Stimulated activated CD4-positive, alpha-beta T cell treated with anti-CD3 and anti-CD28 coated beads, Interleukin-2, amount 100 ng/mL, for 48 hours (primary cell): ENCODE measurements around the gene SETDB1.

Experiments used
- DNase-seq, 2 donors: peaks; one replicate each; pipeline ENCODE4 v3.0.0-alpha.2; 2020

The SETDB1 gene

DNA sequence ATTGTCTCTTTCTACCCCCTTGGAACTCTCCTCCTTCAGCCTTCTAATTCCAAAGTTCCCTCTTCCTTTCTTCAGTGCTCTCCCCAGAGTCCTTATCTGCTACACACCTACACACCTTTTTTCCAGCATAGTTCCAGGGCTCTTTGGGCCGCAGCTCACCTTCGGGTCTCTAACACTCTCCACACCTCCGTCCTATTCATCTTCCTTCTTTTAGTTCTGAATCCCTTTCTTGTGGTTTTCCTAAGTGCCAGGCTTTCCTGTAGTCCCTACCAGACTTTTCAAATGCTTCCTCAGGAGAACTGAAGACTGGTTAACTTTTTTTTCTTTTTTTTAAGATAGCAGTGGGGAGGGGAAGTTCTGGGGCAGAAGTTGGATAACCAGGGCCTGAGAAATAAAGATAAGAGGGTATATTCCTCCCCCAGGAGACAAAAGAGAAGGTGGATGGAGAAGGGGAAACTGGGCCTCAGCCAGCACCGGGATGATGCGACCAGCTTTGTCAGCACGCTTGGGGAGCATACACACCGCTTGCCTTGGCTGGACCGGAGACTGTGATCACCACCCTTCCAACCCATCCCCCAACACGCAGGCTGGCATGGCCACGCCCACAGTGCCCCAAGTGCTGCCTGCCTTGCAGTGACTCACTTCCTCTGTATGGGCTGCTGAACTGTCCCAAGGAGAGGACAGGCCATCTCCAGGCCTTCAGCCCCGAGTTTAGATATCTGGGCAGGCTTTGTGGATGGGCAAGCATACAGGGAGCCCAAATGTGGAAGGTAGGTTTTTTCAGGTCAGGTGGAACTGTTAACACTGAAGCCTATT lies 50.9 kb downstream of the SETDB1 start:
- peak; percentile 62 to 67 for DNase-seq

DNA sequence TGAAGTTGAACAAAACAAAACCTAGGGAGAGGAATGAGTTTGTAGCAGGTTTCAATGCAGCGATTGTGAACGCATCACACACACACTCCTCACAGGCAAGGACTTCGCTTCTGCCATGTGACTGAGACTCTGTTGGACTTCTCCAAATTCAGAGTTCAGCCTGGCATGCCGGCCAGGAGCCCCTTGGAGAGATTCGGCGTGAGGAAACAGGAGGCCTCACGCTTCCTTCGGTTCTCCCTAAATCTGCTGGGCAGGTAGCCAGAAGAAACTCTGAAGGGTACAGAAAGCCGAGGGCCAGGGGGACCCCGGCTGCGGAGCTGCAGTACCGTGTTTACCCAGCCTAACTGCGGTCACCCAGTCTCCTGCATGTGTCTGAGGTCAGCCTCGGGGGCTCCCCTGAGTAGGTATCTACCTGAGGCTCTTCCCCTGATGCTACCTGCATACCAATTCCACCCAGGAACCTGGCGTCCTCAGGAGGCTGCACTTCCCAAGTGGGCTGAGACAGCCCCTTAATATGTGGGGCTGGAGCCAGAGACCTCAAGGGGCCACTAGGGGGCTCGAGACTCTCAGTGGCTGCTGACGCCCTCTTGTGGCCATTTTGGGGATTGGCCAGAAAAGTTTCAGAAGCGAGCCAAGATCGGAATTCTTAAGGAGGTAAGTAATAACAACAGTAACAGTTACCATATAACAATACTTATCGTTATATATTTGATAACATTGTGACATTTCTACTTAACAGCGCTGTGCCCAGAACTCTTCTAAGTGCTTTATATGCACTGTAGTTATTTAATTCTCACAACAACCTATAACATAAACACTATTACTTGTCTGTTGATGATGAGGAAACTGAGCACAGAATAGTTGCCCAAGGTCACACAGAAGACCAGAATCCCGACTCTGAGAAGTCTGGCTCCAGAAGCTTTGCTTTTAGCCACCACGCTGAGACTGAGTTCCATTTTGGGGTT lies 53.2 kb downstream of the SETDB1 start:
- DNase-seq: peak; percentile 89 to 90

- DNase-seq: no peak
These were observed 55.1 kb downstream of the SETDB1 start for GRCh38 chr1:150981177-150981804.

GRCh38 chr1:150981805-150982712 lies 55.9 kb downstream of the SETDB1 start, which contains the start of gene ANXA9:
Gene ANXA9 (plus strand): TSS chr1:150982292. CDS start chr1:150983106, 814 bp downstream.
- DNase-seq: no peak

- no peak for DNase-seq
These were observed 59.1 kb downstream of the SETDB1 start for GRCh38 chr1:150985179-150985825.

DNA sequence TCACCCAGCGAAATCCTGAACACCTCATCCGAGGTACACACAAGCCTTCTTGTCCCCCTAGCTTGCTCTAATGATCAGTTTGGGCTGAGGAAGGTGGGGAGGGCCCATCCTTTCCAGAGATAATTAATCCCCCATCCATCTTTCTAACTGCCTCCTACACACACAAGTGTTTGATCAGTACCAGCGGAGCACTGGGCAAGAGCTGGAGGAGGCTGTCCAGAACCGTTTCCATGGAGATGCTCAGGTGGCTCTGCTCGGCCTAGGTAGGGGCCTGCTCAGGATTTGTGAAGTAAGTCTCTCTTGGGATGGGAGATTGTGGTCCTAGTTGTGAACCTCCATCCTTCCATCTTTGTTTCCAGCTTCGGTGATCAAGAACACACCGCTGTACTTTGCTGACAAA lies 61.8 kb downstream of the SETDB1 start:
- no peak for DNase-seq

GRCh38 chr1:150992626-150993025 lies 66.5 kb downstream of the SETDB1 start:
- DNase-seq: no peak

DNA sequence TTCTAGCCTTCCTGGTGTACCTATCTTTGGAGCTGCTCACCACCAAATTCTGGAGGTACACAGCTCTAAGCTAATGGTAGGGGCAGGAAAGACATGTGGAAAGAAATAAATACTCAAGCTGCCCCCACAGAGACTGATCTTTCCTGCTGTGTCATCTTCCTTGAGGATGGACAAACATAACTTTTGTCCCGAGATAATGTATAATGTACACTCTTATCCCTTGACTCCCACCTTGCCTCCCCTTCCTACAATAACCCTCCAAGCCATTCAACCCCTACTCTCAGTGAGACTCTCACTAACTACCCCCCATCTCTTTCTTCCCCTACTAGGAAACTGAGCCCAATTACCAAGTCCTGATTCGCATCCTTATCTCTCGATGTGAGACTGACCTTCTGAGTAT lies 68.1 kb downstream of the SETDB1 start:
- no peak for DNase-seq

- DNase-seq: no peak
These were observed 69.3 kb downstream of the SETDB1 start for GRCh38 chr1:150995460-150995859.

GRCh38 chr1:150995896-150996295 lies 69.7 kb downstream of the SETDB1 start:
- DNase-seq: no peak

DNA sequence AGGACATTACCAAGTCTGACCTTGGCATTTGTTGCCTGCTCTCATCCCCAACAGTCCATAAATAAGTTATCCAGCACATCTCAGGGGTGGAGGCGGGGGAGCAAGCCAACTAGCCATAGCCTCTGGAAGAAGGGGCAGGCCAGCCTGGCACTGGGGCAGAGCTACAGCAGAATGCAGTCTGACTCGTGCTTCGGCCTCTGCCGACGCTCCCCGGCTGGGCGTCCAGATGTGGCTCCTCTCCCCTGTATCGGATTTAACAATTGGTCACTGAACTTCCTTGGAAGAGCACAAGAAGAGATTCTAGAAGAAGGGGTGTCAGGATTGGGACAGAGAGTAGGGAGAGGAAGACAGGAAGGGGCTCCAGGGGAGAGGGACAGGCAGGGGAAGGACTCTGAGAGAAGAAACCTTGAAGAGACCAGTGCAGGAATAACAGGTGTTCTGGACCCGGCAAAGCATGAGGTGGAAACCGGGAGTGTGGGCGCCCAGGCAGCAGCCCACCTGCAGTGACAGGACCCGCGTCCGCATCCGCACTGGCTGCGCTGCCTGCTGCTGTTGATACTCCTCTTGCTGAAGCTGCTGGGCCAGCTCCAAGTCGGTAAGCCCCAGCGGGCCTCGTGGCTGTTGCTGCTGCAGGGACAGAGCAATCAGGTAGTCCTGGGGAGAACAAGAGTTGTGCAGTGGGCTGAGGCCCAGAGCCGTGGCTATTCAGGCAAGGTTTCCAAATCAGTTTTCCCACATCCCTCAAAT lies 71.1 kb downstream of the SETDB1 start:
- no peak for DNase-seq

DNA sequence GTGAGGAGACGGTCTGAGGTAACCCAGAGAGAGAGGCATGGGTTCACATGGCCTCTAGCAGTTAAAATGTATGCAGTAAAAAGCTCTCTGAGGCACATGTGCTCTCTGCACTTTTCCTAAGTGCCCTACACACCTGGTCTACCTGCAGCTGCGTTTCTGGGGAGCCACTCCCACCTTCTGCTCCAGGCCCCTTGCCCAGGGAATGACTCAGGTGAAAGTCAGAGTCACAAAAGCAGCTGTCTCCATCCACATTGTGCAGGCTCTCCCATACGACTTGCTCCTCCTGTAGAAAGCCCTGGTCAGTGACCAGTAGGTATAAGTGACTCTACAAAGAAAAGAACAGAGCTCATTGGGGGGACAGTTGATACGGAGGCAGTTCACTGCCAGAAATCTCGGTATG lies 71.8 kb downstream of the SETDB1 start:
- no peak for DNase-seq

- DNase-seq: no peak
These were observed 73.0 kb downstream of the SETDB1 start for GRCh38 chr1:150999051-150999674.

DNA sequence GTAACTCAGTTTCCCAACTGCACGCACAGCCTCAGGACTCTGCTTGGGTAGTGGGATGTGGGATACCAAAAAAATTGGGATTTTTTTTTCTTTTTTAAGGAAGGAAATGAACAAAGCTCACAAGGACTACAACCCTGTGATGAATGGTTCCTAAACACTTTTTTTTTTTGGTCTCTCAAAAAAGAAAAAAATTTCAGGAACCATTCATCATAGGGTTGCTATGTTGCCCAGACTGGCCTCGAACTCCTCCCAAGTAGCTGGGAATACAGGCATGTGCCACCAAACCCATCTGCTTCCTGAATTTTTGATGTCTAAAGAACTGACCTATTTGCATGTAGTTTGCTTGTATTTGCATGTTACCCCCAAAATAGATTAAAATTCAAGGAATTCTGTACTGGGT lies 73.8 kb downstream of the SETDB1 start:
- DNase-seq: no peak

- no peak for DNase-seq
These were observed 74.2 kb downstream of the SETDB1 start for GRCh38 chr1:151000408-151000807.

DNA sequence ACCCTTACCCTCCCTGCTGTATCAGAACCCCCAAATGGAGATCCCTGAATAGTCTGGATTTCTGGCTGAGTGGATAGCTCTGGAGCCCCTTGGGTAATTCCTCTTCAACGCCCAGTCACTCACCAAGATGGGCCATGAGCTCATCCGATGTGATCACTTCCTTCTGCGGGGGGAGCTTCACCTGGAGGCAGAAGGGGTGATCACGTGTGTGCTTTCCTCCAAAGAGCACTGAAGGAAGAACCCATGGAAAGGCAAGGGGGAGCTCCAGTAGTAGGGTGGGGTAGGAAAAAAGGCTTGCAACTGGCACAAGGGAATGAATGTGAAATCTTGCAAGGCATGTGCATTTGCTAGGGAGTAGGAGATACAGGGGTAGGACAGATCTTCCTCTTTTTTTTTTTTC lies 75.4 kb downstream of the SETDB1 start:
- no peak for DNase-seq

DNA sequence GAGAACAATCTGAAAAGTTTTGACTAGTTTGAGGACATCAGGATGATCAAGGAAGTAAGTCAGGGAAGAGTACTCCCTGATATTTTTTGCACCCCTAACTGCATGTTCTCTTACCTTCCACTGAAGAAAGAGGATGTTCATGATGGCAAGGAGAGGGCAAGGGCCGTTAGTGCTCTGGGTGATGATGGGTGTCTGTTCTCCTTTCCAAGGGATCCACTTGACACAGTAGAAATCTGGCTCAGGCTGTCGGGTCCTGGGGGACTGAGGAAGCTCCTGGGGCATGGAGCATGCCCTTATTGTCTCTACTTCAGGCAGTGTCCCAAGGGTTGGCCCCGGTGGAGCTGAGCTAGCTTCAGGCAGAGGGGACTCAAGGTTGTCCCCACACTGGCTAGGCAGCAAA lies 75.9 kb downstream of the SETDB1 start:
- no peak for DNase-seq

DNA sequence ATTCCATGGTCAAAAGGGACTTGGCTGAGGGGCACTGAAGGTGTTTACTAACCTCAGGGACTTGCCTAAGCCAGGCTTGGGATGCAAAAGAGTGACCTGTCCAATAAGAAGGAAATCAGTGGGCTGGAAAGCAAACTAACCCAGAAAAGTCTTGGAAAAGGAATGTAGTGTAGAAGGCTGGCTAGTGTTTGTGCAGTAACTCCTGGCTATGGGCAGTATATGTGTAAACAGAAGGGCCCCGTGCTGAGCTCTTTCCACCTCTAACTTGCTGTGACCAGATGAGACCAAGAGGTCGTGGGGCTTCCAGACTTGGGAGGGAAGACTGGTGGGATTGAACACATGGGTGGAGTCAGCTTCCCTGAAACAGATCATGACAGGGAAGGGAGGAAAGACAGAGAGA lies 76.4 kb downstream of the SETDB1 start:
- no peak for DNase-seq

- DNase-seq: no peak
These were observed 77.0 kb downstream of the SETDB1 start for GRCh38 chr1:151003180-151003579.

- no peak for DNase-seq
These were observed 79.7 kb downstream of the SETDB1 start for GRCh38 chr1:151005729-151006319.
